KG1 (cell line): ENCODE results near the gene PTPRT.
"Not testable (repeated sequence)": the region's sequence is repeated elsewhere in the genome, so short reads cannot be mapped to it uniquely, and the experiment has no call there.

ENCODE experiments used
- DNase-seq: peaks from one replicate; lab custom pipeline; 2025; lab: John Stamatoyannopoulos, UW

PTPRT gene

DNA sequence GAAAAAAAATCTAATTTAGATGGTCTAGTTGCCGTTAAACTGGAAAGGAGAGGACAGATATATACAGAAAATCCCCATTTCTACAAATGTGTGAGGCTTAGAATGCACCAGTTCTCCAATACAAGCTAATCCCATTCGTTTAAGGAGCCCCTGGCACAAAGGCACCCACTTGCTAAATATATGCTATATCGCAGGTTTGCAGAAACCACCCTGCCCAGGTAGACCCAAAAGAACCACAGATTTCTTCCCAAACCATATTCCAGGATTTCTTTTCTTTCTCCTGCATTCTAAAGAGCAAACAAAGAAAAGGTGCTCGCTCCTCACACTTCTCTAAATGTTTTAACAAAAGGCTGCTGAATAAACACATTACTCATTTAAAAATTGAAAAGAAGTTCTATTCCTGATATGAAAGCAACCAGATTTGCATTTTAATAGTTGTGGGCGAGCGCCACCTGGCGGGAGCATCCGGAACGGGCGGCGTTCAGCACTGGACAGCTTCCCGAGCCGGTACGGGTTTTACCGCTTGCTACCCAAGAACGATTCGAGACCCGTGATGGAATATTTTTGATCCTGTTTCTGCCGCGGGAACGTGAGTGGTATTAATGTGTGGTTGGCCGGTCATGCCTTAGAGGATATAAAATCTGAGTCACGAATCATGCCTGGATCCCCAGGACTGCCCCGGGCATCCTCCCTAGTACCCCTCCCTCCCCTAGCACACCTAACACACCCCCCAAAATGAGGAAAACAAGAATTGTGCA lies 2.1 kb downstream of the PTPRT start:
- peak; percentile 27 for DNase-seq

DNA sequence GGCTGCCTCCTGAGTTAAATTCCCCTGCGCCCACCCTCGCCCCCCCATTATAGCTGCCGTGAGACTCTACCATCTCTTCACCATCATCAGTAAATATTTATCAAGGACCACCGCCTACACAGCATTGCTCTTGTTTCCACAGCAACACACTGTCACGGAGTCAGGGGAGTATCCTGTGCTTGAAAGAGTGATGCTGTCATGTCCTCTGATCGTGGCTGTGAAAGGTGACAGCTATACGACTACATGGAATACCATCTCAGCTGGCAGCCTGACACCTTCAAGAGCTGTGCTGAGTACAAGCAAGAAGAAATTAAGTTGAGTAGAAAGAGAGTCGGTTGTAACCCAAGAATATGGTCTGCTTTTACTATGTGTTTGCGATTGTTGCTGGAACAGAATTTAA lies 3.4 kb downstream of the PTPRT start:
- no peak for DNase-seq

DNA sequence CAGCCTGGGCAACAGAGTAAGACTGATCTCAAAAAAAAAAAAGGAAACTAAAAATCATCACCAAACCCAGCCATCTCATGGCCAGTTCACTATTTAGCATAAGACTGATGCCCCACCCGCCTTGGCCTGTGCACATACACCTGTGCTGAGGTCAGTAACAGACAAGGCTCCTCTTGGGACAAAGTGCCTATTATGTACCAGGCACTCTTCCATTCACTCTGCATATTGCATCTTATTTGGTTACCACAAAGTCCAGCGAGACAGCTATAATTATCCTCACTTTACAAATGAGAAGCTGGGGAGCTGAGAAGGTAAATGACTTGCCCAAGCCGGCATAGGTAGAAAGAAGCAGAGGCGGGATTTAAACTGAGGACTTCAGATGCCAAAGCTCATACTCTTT lies 3.8 kb downstream of the PTPRT start:
- DNase-seq: no peak

DNA sequence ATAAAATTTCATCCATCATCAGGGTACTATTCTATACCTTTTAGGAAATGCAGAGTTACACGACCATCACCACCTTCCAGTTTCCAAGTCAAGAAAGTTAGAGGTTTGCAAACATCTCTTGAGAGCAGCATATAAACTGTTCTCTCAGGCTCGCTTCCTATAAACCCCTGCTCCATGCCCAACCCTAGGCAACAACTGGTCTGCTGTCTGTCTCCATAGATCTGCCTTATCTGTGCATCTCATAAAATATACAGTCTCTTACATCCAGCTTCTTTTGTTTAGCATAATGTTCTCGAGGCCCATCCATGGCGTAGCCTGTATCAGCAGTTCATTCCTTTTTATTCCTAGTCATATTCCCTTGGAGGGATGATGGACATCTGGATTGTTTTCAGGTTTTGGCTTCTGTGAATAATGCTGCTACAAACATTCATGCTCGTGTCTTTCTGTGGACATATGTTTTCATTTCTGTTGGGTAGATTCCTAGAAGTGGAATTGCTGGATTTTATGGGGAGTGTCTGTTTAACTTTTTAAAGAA lies 6.1 kb downstream of the PTPRT start:
- no peak for DNase-seq

GRCh38 chr20:43178080-43178479 lies 11.6 kb downstream of the PTPRT start:
- no peak for DNase-seq

DNA sequence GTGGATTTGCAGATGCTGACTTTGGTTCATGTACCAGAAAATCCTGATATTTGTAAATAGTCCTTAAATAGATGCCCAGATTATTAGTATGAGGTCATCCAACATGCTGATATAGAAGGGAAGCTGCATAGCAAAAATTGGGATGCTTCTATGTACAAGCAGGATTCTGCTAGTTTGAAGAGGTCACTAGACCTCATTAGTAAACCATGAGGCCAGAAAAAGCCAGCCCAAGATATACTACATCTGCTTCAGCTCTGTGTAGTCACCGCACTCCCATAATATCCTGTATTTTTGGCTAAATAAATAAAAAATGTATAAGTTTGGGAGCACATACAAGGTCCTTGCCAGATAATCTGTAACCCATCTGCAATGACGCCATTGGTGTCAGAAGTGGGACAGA lies 13.0 kb downstream of the PTPRT start:
- DNase-seq: no peak

DNA sequence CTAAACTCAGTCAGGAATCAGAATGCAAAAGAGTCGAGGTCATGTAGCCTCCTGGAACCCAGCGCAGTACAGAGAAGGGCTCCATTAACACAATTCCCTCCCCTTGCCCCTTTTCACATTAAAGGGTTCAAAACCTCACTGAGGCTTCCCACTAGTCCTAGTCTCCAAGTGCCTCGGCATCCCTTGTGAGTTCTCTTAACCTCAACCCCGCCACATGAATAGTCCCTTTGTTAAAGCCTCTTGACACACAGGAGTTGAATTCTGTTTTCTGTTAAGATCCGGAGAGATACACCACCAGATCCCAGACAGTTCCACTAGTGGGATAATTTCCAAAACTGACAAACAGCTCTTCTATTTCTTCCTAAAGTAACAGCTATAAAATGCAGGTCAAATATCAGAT lies 17.8 kb downstream of the PTPRT start:
- no peak for DNase-seq

- DNase-seq: no peak
Measured at GRCh38 chr20:43170771-43171170, 18.9 kb downstream of the PTPRT start.

DNA sequence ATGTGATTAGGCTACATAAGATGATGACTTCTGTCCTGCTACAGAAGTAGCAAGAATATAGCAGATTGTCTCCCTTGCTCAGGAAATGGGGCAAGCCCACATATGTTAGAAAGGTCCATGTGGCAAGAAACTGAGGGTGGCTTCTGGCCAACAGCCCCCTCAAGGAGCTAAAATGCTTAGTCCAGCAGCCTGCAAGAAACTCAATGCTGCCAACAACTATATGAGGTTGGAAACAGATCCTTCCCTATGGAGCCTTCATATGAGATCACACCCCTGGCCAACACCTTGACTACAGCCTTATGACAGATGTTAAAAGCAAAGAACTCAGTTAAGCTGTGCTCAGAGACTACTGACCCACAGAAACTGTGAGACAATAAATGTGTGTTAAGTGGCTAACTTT lies 22.1 kb downstream of the PTPRT start:
- DNase-seq: no peak

DNA sequence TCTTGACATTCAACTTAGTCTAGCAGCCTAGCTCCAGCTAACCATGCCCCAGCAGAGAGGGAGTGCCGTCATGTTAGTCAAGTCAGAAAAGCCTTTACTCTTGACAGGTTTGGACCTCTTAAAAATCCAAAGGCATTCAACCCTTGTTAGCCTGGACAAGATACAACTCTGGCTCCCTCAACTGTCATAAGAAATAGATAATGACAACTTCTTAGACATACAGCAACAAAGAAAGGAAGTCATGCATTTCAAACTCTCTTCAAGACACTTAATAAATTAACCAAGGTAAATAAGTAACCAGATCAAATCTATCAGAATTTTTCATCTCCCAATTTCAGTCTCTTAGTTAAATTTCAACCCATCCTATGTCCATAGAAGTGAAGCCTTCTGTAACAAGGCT lies 22.7 kb downstream of the PTPRT start:
- DNase-seq: no peak

DNA sequence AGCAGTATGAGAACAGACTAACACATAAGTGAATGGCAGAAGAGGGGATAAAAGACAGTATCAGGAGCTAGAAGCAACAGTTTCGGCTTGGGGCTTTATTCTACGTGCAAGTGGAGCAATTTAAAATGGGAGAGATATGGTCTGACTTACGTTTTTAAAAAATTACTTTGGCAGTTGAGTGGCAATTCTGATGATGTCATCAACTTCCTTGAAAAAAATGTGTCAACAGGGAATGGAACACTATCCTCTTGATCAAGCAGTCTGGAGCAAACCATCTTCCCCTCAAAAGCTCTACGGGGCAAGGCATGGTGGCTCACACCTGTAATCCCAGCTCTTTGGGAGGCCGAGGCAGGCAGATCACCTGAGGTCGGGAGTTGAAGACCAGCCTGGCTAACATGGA lies 24.1 kb downstream of the PTPRT start:
- DNase-seq: no peak

DNA sequence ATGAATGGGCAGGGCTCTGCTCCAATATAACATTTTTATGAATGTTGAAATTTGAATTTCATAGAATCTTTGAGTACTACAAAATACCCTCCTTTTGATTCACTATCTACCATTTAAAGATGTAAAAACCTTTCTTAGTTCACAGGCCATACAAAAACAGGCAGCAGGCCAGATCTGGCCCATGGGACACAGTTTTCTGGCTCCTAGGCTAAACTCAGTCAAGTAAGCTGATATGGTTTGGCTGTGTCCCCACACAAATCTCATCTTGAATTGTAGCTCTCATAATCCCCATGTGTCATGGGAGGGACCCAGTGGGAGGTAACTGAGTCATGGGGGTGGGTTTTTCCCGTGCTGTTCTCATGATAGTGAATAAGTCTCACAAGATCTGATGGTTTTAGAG lies 25.0 kb downstream of the PTPRT start:
- DNase-seq: not testable (repeated sequence)

DNA sequence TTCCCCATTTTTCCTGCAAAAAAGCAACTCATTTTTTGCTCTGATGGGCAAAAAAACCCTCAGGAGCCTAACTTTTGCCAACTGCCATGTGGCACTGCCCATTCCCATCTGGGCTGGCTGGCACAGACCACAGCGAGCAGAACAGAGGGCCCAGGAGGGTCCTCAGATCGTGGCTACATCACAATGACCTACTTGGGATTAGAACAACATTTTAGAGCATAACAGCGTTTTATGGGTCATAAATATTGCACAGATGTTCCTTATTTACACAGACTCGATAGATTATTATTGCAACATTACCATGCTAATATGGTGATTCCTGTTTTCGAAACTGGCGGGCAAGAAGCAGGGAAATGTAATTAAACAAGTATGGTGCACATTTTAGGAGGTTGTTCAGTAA lies 28.0 kb downstream of the PTPRT start:
- DNase-seq: no peak

GRCh38 chr20:43160941-43161340 lies 28.8 kb downstream of the PTPRT start:
- DNase-seq: no peak

GRCh38 chr20:43159994-43160393 lies 29.7 kb downstream of the PTPRT start:
- no peak for DNase-seq

- DNase-seq: no peak
Measured at GRCh38 chr20:43155366-43156100, 34.2 kb downstream of the PTPRT start.

- DNase-seq: no peak
Measured at GRCh38 chr20:43151901-43152300, 37.8 kb downstream of the PTPRT start.

- DNase-seq: no peak
Measured at GRCh38 chr20:43151256-43151655, 38.5 kb downstream of the PTPRT start.

DNA sequence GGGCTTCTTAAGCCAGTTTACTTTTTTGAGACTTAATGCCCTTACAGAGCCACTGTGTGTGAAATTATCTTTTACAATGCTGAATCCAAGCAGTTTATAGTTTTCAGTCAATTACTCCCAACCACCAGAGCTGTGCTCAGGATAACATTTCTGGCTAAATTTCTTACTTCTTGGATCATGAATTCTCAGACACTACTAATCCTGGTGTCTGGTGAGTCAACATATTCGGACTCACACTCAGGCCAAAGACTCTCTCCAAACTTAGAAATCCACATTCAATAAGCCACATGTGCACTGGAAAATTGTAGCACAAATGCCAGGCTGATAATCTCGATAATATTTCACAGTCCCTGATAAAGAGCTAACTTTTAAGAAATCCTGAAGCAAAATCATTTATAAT lies 49.0 kb downstream of the PTPRT start:
- DNase-seq: no peak

- no peak for DNase-seq
Measured at GRCh38 chr20:43138061-43138770, 51.5 kb downstream of the PTPRT start.

GRCh38 chr20:43137160-43137559 lies 52.5 kb downstream of the PTPRT start:
- no peak for DNase-seq

DNA sequence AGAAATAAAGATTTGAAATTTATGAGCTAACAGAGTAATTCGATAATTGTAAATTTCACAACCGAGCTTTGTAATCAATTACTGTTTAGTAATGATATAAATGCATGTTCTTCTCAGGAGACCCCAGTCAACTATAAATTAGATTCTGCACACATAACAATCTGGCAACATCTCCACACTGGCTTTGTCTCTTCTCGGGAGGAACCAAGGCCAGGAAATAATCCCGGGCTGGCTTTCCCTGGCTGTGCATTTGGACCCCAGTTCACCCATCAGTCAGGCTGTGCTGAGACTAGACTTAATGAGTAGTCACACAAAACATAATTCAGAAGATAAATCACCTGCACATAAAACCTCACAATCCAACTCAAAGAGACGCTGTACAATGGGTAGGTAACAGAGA lies 65.5 kb downstream of the PTPRT start:
- no peak for DNase-seq

DNA sequence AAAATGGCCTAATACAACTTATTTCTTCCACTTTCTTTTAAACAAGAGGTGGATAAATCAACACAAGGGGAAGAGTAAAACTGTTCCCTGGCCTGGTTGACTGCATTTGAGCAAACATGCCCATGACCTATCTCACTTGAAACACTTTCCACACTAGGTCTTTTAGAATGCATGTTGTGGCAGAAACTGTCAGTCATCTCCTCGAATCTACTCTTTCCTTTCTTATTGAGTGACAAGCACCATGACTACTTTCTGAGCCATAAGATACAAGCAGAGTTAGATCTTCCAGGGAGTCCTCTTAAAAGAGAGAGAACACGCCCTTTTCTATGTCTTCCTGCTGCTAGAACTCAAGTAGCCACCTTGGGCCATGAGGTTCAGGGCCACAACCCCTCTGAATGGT lies 66.5 kb downstream of the PTPRT start:
- no peak for DNase-seq
